GM12891 (cell line): ENCODE measurements around the gene PHF2.

Experiments
- POLR2A ChIP-seq: IDR thresholded peaks from 2 replicates; pipeline ENCODE4 v1.6.1; 2011; ENCODE audit warnings: low read depth, low read length, control low read depth
- POLR2AphosphoS5 ChIP-seq: IDR thresholded peaks from 2 replicates; pipeline ENCODE4 v1.6.1; 2011; ENCODE audit warnings: low read depth, low read length, control low read depth

DNA sequence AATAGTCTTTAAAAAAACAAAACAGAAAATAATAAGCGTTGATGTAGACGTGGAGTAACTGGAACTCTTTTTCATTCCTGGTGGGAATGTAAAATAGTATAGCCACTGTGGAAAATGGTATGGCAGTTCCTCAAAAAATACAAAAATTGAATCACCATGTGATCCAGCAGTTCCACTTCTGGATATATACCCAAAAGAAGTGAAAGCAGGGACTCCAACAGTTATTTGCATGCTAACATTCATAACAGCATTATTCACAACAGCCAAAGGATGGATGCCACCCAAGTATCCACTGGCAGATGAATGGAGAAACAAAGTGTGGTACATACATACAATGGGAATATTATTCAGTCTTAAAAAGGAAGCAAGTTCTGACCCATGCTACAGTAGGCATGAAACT lies 4.2 kb upstream of the PHF2 start:
- TF ChIP-seq POLR2A, result no peak
- TF ChIP-seq POLR2AphosphoS5, result no peak
